ENCODE data around the gene KPNA5.

GRCh38 chr6:116633685-116634084, 47.3 kb upstream of the KPNA5 start:
- TF ChIP-seq POLR2A (IDR thresholded peaks at IDR 0.05), result no peak
- no peak for TF ChIP-seq CTCF (IDR thresholded peaks at IDR 0.05)
- no peak for TF ChIP-seq EP300 (IDR thresholded peaks at IDR 0.05)
